ENCODE results near the gene NOP56. TPM values are rescaled to one million over a fixed set of nuclear protein-coding genes. Genes with fewer than 3 reads are reported as not detected.
A peak's percentile ranks its signal among the peaks of the same experiment; 100 is the strongest.

The NOP56 gene
- total RNA-seq, 1 donor from 2014 or later, result 288 TPM

DNA sequence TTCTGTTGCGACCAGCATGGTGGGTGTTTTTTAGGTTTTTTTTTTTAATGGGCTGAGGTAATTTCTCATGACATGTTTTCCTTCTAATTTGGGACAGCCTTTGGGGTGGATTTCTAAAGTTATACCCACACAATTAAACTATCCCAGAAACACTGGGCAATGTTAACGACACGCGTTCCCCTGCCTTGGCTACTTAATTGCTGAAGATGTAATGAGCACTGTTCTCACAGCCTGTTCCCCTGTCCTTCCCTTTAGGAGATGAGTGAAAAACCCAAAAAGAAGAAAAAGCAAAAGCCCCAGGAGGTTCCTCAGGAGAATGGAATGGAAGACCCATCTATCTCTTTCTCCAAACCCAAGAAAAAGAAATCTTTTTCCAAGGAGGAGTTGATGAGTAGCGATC is 5.2 kb downstream of the NOP56 start:
- no peak overlapping the region for H3K9ac ChIP-seq
- Mint-ChIP-seq H3K27me3 (ENCODE audit: insufficient read depth, low read depth) (peaks cover 3% of the 10 kb centered on the region), H3K27ac (no peak overlapping the region), H3K36me3 (peaks cover 51% of the 10 kb centered on the region), H3K4me1 (peaks cover 21% of the 10 kb centered on the region), H3K4me3 (no peak overlapping the region), H3K9me3 (no peaks in the 10 kb centered on the region)
- H3K79me2 ChIP-seq (ENCODE audit: low read depth), result peaks cover 38% of the 10 kb centered on the region
- TF ChIP-seq EZH2phosphoT487 (IDR thresholded peaks at IDR 0.05), result no peak
- no peak for TF ChIP-seq EZH2 (IDR thresholded peaks at IDR 0.05)
- TF ChIP-seq, protein P1, sequence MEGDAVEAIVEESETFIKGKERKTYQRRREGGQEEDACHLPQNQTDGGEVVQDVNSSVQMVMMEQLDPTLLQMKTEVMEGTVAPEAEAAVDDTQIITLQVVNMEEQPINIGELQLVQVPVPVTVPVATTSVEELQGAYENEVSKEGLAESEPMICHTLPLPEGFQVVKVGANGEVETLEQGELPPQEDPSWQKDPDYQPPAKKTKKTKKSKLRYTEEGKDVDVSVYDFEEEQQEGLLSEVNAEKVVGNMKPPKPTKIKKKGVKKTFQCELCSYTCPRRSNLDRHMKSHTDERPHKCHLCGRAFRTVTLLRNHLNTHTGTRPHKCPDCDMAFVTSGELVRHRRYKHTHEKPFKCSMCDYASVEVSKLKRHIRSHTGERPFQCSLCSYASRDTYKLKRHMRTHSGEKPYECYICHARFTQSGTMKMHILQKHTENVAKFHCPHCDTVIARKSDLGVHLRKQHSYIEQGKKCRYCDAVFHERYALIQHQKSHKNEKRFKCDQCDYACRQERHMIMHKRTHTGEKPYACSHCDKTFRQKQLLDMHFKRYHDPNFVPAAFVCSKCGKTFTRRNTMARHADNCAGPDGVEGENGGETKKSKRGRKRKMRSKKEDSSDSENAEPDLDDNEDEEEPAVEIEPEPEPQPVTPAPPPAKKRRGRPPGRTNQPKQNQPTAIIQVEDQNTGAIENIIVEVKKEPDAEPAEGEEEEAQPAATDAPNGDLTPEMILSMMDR (IDR thresholded peaks at IDR 0.05), result no peak
- no peak overlapping the region for H3K27ac ChIP-seq
- H2AFZ ChIP-seq (replicated peaks), result no peak overlapping the region
- H3K9me3 ChIP-seq (ENCODE audit: low read depth), result no peaks in the 10 kb centered on the region
- no peak overlapping the region for H3K4me3 ChIP-seq
- H3K36me3 ChIP-seq, result no peaks in the 10 kb centered on the region
- peaks cover 17% of the 10 kb centered on the region for H3K4me1 ChIP-seq
- no peak for DNase-seq (ENCODE audit: low spot score)
- no peak overlapping the region for H3K4me2 ChIP-seq
- H3F3A ChIP-seq (ENCODE audit: low read depth), result peaks cover 65% of the 10 kb centered on the region
- no peaks in the 10 kb centered on the region for H3K27me3 ChIP-seq
- H4K20me1 ChIP-seq (ENCODE audit: low read depth), result peaks cover 61% of the 10 kb centered on the region

DNA sequence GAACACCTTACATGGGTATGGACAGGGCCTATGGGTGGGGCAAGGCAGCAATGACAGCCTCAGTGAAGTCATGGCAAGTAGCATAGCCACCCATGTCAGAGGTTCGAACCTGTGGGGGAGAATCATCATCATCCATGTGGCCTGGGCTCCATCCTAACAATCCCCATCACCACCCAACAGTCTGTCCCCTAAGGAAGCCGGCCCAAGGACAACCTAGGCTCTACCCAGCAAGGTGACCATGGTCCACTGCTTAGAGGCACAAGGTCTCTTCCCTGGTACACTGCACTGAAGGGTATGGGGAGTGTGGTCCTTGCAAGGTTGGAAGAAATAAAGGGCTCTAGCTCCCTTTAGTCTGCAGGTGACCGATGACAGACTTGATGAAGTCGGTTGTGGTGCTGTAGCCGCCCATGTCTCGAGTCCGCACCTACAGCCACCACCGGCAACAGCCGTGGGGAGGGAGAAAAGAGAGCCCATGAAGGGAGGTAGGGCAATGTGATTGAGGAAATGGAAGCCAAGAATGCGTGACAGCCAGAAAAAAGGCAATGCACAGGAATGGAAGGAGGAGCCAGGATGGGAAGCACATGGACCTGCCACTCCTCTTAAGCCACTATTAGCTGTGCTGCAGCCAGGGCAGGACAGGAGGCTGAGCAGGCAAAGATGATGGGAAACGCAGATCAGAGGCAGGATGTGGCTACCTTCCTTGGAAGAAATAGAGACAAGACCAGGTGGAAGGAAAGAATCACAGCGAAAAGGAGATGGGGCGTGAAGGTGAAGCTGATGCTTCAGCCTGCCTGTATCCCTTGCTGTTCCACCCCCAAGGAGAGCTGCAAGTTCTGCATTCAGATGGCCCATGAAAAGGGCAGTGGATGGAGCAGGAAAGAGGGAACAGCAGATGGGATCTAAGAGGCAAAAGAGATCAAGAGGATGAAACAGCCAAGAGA is 6.3 kb downstream of the NOP56 start:
- peaks cover 51% of the 10 kb centered on the region for H4K20me1 ChIP-seq (ENCODE audit: low read depth)
- TF ChIP-seq, protein P1 (IDR thresholded peaks at IDR 0.05), result no peak
- TF ChIP-seq EZH2phosphoT487 (IDR thresholded peaks at IDR 0.05), result no peak
- TF ChIP-seq EZH2 (IDR thresholded peaks at IDR 0.05), result no peak
- peaks cover 11% of the 10 kb centered on the region for H3K4me1 ChIP-seq
- Mint-ChIP-seq H3K4me3 (no peak overlapping the region), H3K36me3 (peaks cover 51% of the 10 kb centered on the region), H3K27ac (no peak overlapping the region), H3K27me3 (ENCODE audit: insufficient read depth, low read depth) (peaks cover 5% of the 10 kb centered on the region), H3K9me3 (no peaks in the 10 kb centered on the region), H3K4me1 (peaks cover 21% of the 10 kb centered on the region)
- H2AFZ ChIP-seq (replicated peaks), result no peak overlapping the region
- H3K9me3 ChIP-seq (ENCODE audit: low read depth), result no peaks in the 10 kb centered on the region
- peaks cover 38% of the 10 kb centered on the region for H3K79me2 ChIP-seq (ENCODE audit: low read depth)
- no peak for DNase-seq (ENCODE audit: low spot score)
- H3K27me3 ChIP-seq, result no peaks in the 10 kb centered on the region
- H3K4me3 ChIP-seq, result no peak overlapping the region
- no peaks in the 10 kb centered on the region for H3K36me3 ChIP-seq
- H3K9ac ChIP-seq, result no peak overlapping the region
- peaks cover 60% of the 10 kb centered on the region for H3F3A ChIP-seq (ENCODE audit: low read depth)
- H3K4me2 ChIP-seq, result no peak overlapping the region
- H3K27ac ChIP-seq, result no peak overlapping the region

DNA sequence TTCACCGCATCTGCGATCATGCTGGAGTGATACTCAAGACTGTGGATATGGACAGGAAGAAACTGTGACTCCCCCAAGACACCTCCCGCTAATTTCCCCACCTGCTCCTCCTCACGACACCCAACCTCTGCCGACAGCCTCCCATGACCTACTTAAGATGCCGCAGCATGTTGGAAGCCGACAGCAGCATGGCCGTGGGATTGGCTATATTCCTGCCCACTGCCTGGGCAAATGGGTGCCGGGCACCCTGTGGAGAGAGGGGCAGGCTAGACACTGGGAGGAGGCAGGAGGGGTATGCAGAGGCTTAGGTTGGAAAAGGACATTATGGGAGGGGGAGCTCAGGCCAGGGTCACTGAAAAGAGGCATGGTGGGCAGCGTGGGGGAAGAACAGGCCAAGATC is 7.1 kb downstream of the NOP56 start:
- Histone ChIP-seq H3K27ac (no peak overlapping the region), H3K27me3 (no peaks in the 10 kb centered on the region), H3F3A (ENCODE audit: low read depth) (peaks cover 56% of the 10 kb centered on the region), H3K36me3 (no peaks in the 10 kb centered on the region), H4K20me1 (ENCODE audit: low read depth) (peaks cover 43% of the 10 kb centered on the region), H3K4me2 (no peak overlapping the region), H3K9ac (no peak overlapping the region), H3K4me1 (peaks cover 5% of the 10 kb centered on the region), H2AFZ (replicated peaks) (no peak overlapping the region), H3K4me3 (no peak overlapping the region), H3K9me3 (ENCODE audit: low read depth) (no peaks in the 10 kb centered on the region), H3K79me2 (ENCODE audit: low read depth) (peaks cover 32% of the 10 kb centered on the region)
- peaks cover 5% of the 10 kb centered on the region for H3K27me3 Mint-ChIP-seq (ENCODE audit: insufficient read depth, low read depth)
- peaks cover 49% of the 10 kb centered on the region for H3K36me3 Mint-ChIP-seq
- H3K4me1 Mint-ChIP-seq, result peaks cover 16% of the 10 kb centered on the region
- no peak for DNase-seq (ENCODE audit: low spot score)
- no peaks in the 10 kb centered on the region for H3K9me3 Mint-ChIP-seq
- TF ChIP-seq EZH2 (IDR thresholded peaks at IDR 0.05), result no peak
- TF ChIP-seq, protein P1 (IDR thresholded peaks at IDR 0.05), result no peak
- H3K27ac Mint-ChIP-seq, result no peak overlapping the region
- peak overlapping the region; percentile 8 for H3K4me3 Mint-ChIP-seq
